Sigmoid colon (tissue), 4 donors: ENCODE results near the gene ACSM6.

Experiments
- EP300 ChIP-seq, 4 donors: sonication (generic); formaldehyde crosslinking; IDR thresholded peaks; one replicate each; pipeline ENCODE4 v1.6.1; 2017; ENCODE audit warnings: antibody characterized with exemption in 4 of 4
- POLR2A ChIP-seq, 2 donors: fragments of 450-650 bp; IDR thresholded peaks; one replicate each; pipeline ENCODE4 v1.6.1; 2016; ENCODE audit warnings: antibody characterized with exemption in 2 of 2, mild to moderate bottlenecking in 2 of 2, moderate library complexity in 2 of 2
- POLR2AphosphoS5 ChIP-seq, 4 donors: sonication (generic); formaldehyde crosslinking; IDR thresholded peaks; one replicate each; pipeline ENCODE4 v1.6.1; 2017; ENCODE audit warnings: antibody characterized with exemption in 4 of 4
- TF ChIP-seq, protein P1 (sequence below), 4 experiments: fragments of 450-650 bp in 3 of 4; fragments of 200-600 bp in 1 of 4; IDR thresholded peaks; one replicate each; pipeline ENCODE4 v1.5.1; 2016 to 2019; ENCODE audit warnings: antibody characterized with exemption in 4 of 4, mild to moderate bottlenecking in 3 of 4, moderate library complexity in 2 of 4

DNA sequence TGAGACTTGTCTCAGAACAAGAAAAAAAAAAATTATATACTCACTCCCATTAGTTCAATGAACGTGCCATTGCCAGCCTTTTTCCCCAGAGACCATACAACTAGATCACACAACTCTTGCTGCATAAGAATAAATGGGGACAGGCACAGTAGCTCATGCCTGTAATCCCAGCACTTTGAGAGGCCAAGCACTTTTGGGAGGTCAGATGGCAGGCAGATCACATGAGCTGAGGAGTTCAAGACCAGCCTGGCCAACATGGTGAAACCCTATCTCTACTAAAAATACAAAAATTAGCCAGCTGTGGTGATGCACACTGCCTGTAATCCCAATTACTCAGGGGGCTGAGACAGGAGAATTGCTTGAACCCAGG is 83.1 kb downstream of the ACSM6 start:
- no peak for TF ChIP-seq EP300 (IDR thresholded peaks at IDR 0.05)
- TF ChIP-seq, protein P1, sequence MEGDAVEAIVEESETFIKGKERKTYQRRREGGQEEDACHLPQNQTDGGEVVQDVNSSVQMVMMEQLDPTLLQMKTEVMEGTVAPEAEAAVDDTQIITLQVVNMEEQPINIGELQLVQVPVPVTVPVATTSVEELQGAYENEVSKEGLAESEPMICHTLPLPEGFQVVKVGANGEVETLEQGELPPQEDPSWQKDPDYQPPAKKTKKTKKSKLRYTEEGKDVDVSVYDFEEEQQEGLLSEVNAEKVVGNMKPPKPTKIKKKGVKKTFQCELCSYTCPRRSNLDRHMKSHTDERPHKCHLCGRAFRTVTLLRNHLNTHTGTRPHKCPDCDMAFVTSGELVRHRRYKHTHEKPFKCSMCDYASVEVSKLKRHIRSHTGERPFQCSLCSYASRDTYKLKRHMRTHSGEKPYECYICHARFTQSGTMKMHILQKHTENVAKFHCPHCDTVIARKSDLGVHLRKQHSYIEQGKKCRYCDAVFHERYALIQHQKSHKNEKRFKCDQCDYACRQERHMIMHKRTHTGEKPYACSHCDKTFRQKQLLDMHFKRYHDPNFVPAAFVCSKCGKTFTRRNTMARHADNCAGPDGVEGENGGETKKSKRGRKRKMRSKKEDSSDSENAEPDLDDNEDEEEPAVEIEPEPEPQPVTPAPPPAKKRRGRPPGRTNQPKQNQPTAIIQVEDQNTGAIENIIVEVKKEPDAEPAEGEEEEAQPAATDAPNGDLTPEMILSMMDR (IDR thresholded peaks at IDR 0.05): no peak
- TF ChIP-seq POLR2A (IDR thresholded peaks at IDR 0.05): no peak
- TF ChIP-seq POLR2AphosphoS5 (IDR thresholded peaks at IDR 0.05): no peak
